Pancreas (tissue), 10 donors: ENCODE measurements around the gene SPSB2. TPM values are rescaled to one million over a fixed set of nuclear protein-coding genes. Genes with fewer than 3 reads are reported as not detected.

Experiments
- ATAC-seq, 4 donors: fragments of 200-7000 bp; cut with Tn5 transposase; one replicate each; pipeline versions ENCODE4 v1.8.0 to v1.9.1; 2020; ENCODE audit warnings: mild to moderate bottlenecking in 4 of 4, moderate library complexity in 4 of 4
- DNase-seq, 6 donors: peaks; one replicate each; pipeline ENCODE4 v3.0.0-alpha.2; 2020
- FAIRE-seq: peaks from 2 replicates; lab custom pipeline; 2012; peaks lifted over from hg19 to GRCh38; lab: Jason Lieb, UNC
- H3K27ac ChIP-seq, 4 donors: fragments of 200-600 bp; sonication (generic); 1 replicate in 3 of 4; 2 replicates in 1 of 4; pipeline versions ENCODE4 v1.5.0 to v1.8.0; 2020
- H3K27me3 ChIP-seq, 4 donors: fragments of 200-600 bp; one replicate each; pipeline ENCODE4 v1.8.0; 2021
- H3K36me3 ChIP-seq, 3 donors: fragments of 200-600 bp; sonication (generic) in 1 of 3; one replicate each; pipeline versions ENCODE4 v1.5.0 to v1.8.0; 2020 to 2021
- H3K4me1 ChIP-seq, 3 donors: fragments of 200-600 bp; one replicate each; pipeline ENCODE4 v1.8.0; 2021
- H3K4me3 ChIP-seq, 4 donors: fragments of 200-600 bp; sonication (generic) in 2 of 4; one replicate each; pipeline versions ENCODE4 v1.5.0 to v1.8.0; 2020 to 2021
- H3K9me3 ChIP-seq, 4 donors: fragments of 200-600 bp; one replicate each; pipeline ENCODE4 v1.8.0; 2021
- WGBS, 2 donors: extraction: QIAGEN DNeasy Blood & Tissue Kit; methylation state at CpG; one replicate each; pipeline ENCODE4 v1.1.7; 2013; 5-methylcytosine and 5-hydroxymethylcytosine counted together
- intact Hi-C, 3 donors: fragments of 100-400 bp; cut with DNase I; formaldehyde crosslinking; loops; one replicate each; pipeline versions ENCODE4 v1.11.1 to v1.14.2; 2022
- polyA plus RNA-seq, 2 donors: library from polyadenylated mRNA; stranded (reverse); fragments of 200-250 nt; gene quantifications; one replicate each; pipeline ENCODE4 v1.2.3, GENCODE V29; 2013
- total RNA-seq, 6 donors: library from RNA; stranded (reverse); fragmentation: NEBNext Ultra II Directional in 4 of 6; extraction: Animal tissue kit (Norgen Biotek cat#: 25700) in 4 of 6; gene quantifications; one replicate each; pipeline versions ENCODE4 v1.2.1 to v1.2.4, GENCODE V29; 2021 to 2023
- TF ChIP-seq, protein P1 (sequence below), 4 donors: fragments of 200-600 bp; sonication (generic) in 3 of 4; IDR thresholded peaks; one replicate each; pipeline versions ENCODE4 v1.5.0 to v1.8.0; 2021; ENCODE audit warnings: antibody characterized with exemption in 4 of 4
- donor health status: healthy with polysubstance abuse.
- donor health status: DM: no; HTN: no; CAD: no; lungs with moderate emphysema.
- donor health status: DM: no; HTN: no; CAD: no.
- donor health status: control.
- donor health status: control.
- donor health status: Bipolar disorder and iron deficiency.
- donor health status: DM: yes; HTN: yes; CAD: no.
- donor health status: DM: no; HTN: no; CAD: no.
- donor health status: DM: no; HTN: no; CAD: no.
- donor health status: DM: yes; HTN: yes; CAD: no.

The SPSB2 gene
- total and polyA plus RNA-seq, 8 donors, result 3.1 to 12.5 (median 4.8) TPM

DNA sequence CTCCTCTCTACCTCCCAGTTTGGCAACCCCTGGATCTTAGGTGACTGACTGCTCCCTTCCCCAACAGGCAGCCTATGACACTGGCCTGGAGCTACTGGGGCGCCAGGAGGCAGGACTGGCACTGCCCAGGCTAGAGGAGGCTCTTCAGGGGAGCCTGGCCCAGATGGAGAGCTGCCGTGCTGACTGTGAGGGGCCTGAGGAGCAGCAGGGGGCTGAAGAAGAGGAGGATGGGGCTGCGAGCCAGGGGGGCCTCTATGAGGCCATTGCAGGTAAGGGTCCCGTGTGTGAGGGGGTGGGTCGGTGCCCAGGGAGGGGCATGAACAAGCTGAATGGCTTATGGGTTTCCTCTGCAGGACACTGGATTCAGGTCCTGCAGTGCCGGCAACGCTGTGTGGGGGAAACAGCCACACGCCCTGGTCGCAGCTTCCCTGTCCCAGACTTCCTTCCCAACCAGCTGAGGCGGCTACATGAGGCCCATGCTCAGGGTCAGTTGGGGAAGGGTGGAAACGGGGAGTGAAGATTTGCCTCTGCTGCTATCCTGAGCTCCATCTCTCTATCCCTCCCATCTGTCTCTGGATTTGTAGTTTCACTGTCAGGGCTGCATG, 42.7 kb downstream of the SPSB2 start:
- ATAC-seq (no peak), DNase-seq (peak in 1 of 6 donors; percentile 71), FAIRE-seq (no peak)
- Histone ChIP-seq H3K4me1 (peaks cover 0 to 4% (median 0%) of the 10 kb centered on the region in 3 donors), H3K9me3 (no peaks in the 10 kb centered on the region), H3K27me3 (no peaks in the 10 kb centered on the region), H3K27ac (no peak overlapping the region), H3K36me3 (no peaks in the 10 kb centered on the region), H3K4me3 (no peak overlapping the region)
- intact Hi-C loops, result no loop called here
- 92 to 94% methylated on average over 11 of the region's 11 CpGs for WGBS, 2 donors
- TF ChIP-seq, protein P1, sequence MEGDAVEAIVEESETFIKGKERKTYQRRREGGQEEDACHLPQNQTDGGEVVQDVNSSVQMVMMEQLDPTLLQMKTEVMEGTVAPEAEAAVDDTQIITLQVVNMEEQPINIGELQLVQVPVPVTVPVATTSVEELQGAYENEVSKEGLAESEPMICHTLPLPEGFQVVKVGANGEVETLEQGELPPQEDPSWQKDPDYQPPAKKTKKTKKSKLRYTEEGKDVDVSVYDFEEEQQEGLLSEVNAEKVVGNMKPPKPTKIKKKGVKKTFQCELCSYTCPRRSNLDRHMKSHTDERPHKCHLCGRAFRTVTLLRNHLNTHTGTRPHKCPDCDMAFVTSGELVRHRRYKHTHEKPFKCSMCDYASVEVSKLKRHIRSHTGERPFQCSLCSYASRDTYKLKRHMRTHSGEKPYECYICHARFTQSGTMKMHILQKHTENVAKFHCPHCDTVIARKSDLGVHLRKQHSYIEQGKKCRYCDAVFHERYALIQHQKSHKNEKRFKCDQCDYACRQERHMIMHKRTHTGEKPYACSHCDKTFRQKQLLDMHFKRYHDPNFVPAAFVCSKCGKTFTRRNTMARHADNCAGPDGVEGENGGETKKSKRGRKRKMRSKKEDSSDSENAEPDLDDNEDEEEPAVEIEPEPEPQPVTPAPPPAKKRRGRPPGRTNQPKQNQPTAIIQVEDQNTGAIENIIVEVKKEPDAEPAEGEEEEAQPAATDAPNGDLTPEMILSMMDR (IDR thresholded peaks at IDR 0.05), result no peak

DNA sequence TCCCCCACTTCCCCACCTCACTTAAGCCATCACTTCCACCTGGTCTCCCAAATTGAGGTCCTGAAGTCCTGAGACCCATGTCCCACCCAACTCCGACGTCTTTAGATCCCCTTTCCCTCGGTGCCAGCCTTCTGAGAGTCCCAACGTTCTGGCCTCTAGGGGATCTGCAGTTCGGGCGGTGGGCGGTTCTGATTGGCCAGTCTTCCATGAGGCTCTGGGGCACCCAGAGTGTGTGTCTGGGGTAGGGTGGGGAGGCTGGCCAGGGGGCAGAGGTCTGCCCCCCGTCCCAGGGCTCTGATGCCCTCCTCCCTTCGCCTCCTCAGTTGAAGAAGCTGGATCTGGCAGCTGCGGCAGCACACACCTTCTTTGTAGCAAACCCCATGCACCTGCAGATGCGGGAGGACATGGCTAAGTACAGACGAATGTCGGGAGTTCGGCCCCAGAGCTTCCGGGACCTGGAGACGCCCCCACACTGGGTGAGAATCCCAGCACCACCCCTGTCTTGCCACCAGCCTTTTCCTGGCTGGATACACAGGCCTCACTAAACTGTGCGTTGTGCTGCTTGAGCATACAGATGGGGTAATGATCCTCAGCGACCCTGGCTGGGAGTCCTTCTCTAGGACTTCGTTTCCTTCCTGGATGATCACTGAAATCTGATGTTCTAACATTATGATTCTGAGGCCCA, 43.4 kb downstream of the SPSB2 start:
- WGBS, 2 donors, result 25 to 30% methylated on average over 19 of the region's 19 CpGs
- FAIRE-seq (no peak), DNase-seq (peak in 2 of 6 donors; percentile 51 to 63), ATAC-seq (peak; percentile 34 to 43 (median 38))
- no peaks in the 10 kb centered on the region for H3K36me3 ChIP-seq
- H3K27me3 ChIP-seq, result no peaks in the 10 kb centered on the region
- intact Hi-C loops, result loop anchor here in 1 of 3 donors (10.0 kb wide), 1 partner anchor 95 kb away; no protein-coding TSS in a partner anchor
- no peaks in the 10 kb centered on the region for H3K9me3 ChIP-seq
- H3K4me3 ChIP-seq, result peak overlapping the region; percentile 74 to 86 (median 84)
- peaks cover 0 to 4% (median 0%) of the 10 kb centered on the region in 3 donors for H3K4me1 ChIP-seq
- peak overlapping the region in 3 of 4 donors; percentile 57 to 62 (median 58) for H3K27ac ChIP-seq
- TF ChIP-seq, protein P1 (IDR thresholded peaks at IDR 0.05), result no peak

DNA sequence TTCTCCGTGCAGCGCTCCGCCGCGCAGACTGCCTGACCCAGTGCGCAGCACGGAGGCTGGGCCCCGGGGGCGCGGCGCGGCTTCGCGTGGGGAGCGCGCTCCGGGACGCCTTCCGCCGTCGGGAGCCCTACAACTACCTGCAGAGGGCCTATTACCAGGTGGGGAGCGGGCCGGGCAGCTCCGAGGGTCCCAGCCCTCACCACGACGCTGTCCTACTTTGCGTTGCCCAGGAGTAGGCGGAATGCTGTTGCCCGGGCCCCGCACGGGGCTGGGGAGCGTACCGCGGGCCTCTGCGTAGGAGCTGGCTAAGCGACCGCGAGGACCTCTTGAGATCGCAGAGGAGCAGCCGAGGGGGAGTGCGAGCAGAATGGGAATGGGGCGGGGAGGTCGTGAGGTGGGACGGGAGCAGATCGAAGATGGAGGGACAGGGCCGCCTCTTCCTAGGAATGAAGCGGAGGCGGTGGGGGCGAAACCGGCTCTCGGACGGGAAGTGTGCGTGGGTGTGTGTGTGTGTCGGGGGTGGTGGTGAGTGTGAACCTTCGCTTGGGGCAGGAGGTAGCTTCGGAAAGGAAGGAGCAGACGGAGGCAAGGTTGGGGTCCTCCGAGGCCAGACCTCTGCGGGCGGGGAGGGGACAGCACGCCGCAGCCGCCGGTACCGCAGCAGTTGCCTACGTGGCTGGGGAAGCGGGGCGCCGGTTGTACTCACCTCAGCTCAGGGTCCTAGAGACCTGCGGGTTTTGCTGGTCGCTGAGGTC, 44.1 kb downstream of the SPSB2 start:
- Histone ChIP-seq H3K36me3 (no peaks in the 10 kb centered on the region), H3K4me1 (peaks cover 0 to 4% (median 0%) of the 10 kb centered on the region in 3 donors), H3K9me3 (no peaks in the 10 kb centered on the region), H3K27me3 (no peaks in the 10 kb centered on the region), H3K27ac (peak overlapping the region; percentile 49 to 62 (median 58)), H3K4me3 (peak overlapping the region; percentile 74 to 86 (median 84))
- 0 to 1% methylated on average over 58 to 71 of the region's 71 CpGs for WGBS, 2 donors
- no peak for FAIRE-seq
- DNase-seq, result peak; percentile 47 to 85 (median 64)
- TF ChIP-seq, protein P1 (IDR thresholded peaks at IDR 0.05), result no peak
- intact Hi-C loops, result loop anchor here in 1 of 3 donors (10.0 kb wide), 1 partner anchor 94 kb away; no protein-coding TSS in a partner anchor
- ATAC-seq, result peak; percentile 70 to 74 (median 72)

DNA sequence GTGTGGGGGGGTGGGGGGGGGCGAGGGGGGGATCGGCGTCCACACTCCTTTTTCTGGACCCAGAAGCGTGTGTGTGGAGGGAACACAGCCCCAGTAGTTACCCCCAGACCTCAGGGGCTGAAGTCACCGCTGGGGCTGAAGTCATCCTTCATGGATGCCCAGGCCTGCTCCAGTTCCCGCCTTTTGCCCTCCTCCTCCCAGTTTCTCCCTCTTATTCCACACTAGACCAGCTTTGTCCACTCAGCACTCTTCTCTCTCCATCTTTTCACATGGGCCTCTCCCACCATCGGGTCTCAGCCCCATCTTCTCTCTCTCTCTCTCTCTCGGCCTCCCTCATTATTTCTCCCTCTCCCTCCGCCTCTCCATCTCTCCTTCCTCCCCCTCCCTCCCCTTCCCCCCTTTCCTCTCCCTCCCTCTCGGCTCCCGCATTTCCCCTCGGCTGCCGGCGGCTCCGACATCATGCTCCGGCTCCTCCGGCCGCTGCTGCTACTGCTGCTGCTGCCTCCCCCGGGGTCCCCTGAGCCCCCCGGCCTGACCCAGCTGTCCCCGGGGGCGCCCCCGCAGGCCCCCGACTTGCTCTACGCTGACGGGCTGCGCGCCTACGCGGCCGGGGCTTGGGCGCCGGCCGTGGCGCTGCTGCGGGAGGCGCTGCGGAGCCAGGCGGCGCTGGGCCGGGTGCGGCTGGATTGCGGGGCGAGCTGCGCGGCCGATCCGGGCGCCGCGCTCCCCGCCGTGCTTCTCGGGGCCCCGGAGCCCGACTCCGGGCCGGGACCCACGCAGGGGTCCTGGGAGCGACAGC, 44.9 kb downstream of the SPSB2 start, which contains the start of gene P3H3:
Gene P3H3, plus strand, starts transcription at position 426 of the 799 bp plus-strand sequence. Its CDS starts 34 bp downstream, at position 460.
- intact Hi-C loops, result loop anchor here in 1 of 3 donors (10.0 kb wide), 1 partner anchor 93 kb away; no protein-coding TSS in a partner anchor
- Histone ChIP-seq H3K4me3 (peak within 1 kb of the TSS; percentile 74 to 86 (median 84)), H3K36me3 (no peaks in the 10 kb centered on the region), H3K27ac (peak within 1 kb of the TSS; percentile 49 to 62 (median 58)), H3K27me3 (no peaks in the 10 kb centered on the region), H3K4me1 (peaks cover 0 to 4% (median 0%) of the 10 kb centered on the region in 3 donors), H3K9me3 (no peaks in the 10 kb centered on the region)
- ATAC-seq, result peak; percentile 9 to 54 (median 24)
- peak in 3 of 6 donors; percentile 50 to 75 (median 56) for DNase-seq
- FAIRE-seq, result no peak
- WGBS, 2 donors, result 1% methylated on average over 56 to 59 of the region's 60 CpGs
- TF ChIP-seq, protein P1 (IDR thresholded peaks at IDR 0.05), result no peak
